A549 treated with CORT108297 at 1 μM for 4 hours (cell line): ENCODE measurements around the gene SERPINB1. TPM values are rescaled to one million over a fixed set of nuclear protein-coding genes. Genes with fewer than 3 reads are reported as not detected.

Source experiments
- total RNA-seq: library from RNA; stranded (reverse); fragments of 200-300 nt; extraction: Qiagen RNA extraction; gene quantifications from 5 replicates; pipeline ENCODE4 v1.2.3, GENCODE V29; 2022

Gene SERPINB1
- total RNA-seq, result 46.3 to 56.4 TPM (median 47.6 TPM) in 5 replicates

GRCh38 chr6:2841264-2842138 is at the start of gene SERPINB1:
Gene SERPINB1 (minus strand): TSS chr6:2841863. CDS start chr6:2840586, 1,277 bp downstream.

Other genes starting within 250 kb of the SERPINB1 start
- gene MYLK4, start 90.9 kb downstream of the SERPINB1 start, total RNA-seq, result 0.12 to 0.18 TPM (median 0.13 TPM) in 5 replicates
- 36.3 to 42.4 TPM (median 40.1 TPM) in 5 replicates for gene WRNIP1, start 76.5 kb downstream of the SERPINB1 start, total RNA-seq
- gene SERPINB9, start 61.4 kb upstream of the SERPINB1 start, total RNA-seq, result 8.4 to 13.3 TPM (median 11.6 TPM) in 5 replicates
- gene SERPINB6, start 129.7 kb upstream of the SERPINB1 start, total RNA-seq, result 131 to 147 TPM (median 140 TPM) in 5 replicates
- gene NQO2, start 158.0 kb upstream of the SERPINB1 start, total RNA-seq, result 57.8 to 85.9 TPM (median 81.6 TPM) in 5 replicates
- gene RIPK1, start 226.6 kb upstream of the SERPINB1 start, total RNA-seq, result 11.5 to 13.6 TPM (median 12.1 TPM) in 5 replicates